SH-SY5Y (cell line): ENCODE data around the gene MAGEA9.

Experiments
- GATA2 ChIP-seq: IDR thresholded peaks from 2 replicates; pipeline ENCODE4 v1.6.1; 2011; ENCODE audit warnings: mild to moderate bottlenecking, low read depth, low read length
- GATA3 ChIP-seq: IDR thresholded peaks from 2 replicates; pipeline ENCODE4 v1.6.1; 2011; ENCODE audit warnings: low read depth, mild to moderate bottlenecking, low read length, moderate library complexity

DNA sequence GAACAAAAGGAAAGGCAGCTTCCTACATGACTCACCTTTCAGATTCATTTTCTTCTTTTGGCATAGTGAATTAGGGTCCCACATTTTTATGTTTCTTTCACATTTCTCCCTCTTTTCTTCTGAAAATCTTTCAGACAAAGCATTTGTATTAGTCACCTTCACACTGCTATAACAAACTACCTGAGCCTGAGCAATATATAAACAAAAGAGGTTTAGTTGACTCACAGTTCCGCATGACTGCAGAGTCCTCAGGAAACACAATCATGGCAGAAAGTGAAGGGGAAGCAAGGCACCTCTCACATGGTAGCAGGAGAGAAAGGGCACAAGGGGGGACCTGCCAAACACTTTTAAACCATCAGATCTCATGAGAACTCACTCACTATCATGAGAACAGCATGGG is 36.9 kb downstream of the MAGEA9 start:
- TF ChIP-seq GATA2 (no peak), GATA3 (no peak)
